Heart left ventricle (tissue), 16 donors: ENCODE data around the gene FBXO34. TPM values are rescaled to one million over a fixed set of nuclear protein-coding genes. Genes with fewer than 3 reads are reported as not detected.

Experiments
- ATAC-seq, 4 donors: fragments of 200-7000 bp; cut with Tn5 transposase; one replicate each; pipeline ENCODE4 v1.9.1; 2020 to 2022; ENCODE audit warnings: moderate library complexity in 4 of 4, mild to moderate bottlenecking in 3 of 4, moderate number of reproducible peaks in 1 of 4
- DNase-seq, 5 donors: peaks; one replicate each; pipeline ENCODE4 v3.0.0-alpha.2; 2020
- H3K27ac ChIP-seq, 12 donors: fragments of 200-600 bp; sonication (generic) in 4 of 12; one replicate each; pipeline versions ENCODE4 v1.5.0 to v1.8.0; 2016 to 2022; ENCODE audit warnings: mild to moderate bottlenecking in 2 of 12
- H3K27me3 ChIP-seq, 9 donors: fragments of 200-600 bp; sonication (generic) in 2 of 9; one replicate each; pipeline versions ENCODE4 v1.5.1 to v1.8.0; 2016 to 2022; ENCODE audit warnings: mild to moderate bottlenecking in 3 of 9
- H3K36me3 ChIP-seq, 9 donors: fragments of 200-600 bp; sonication (generic) in 2 of 9; one replicate each; pipeline versions ENCODE4 v1.5.0 to v1.8.0; 2018 to 2022; ENCODE audit warnings: mild to moderate bottlenecking in 2 of 9
- H3K4me1 ChIP-seq, 12 donors: fragments of 200-600 bp; sonication (generic) in 4 of 12; one replicate each; pipeline versions ENCODE4 v1.5.0 to v1.8.0; 2016 to 2022; ENCODE audit warnings: mild to moderate bottlenecking in 3 of 12
- H3K4me3 ChIP-seq, 12 donors: fragments of 200-600 bp; sonication (generic) in 4 of 12; one replicate each; pipeline versions ENCODE4 v1.5.0 to v1.8.0; 2017 to 2022; ENCODE audit warnings: mild to moderate bottlenecking in 9 of 12, moderate library complexity in 4 of 12
- H3K9me3 ChIP-seq, 12 donors: fragments of 200-600 bp; sonication (generic) in 4 of 12; one replicate each; pipeline versions ENCODE4 v1.5.0 to v1.8.0; 2016 to 2022; ENCODE audit warnings: mild to moderate bottlenecking in 1 of 12
- POLR2A ChIP-seq, 2 donors: fragments of 450-650 bp; IDR thresholded peaks; one replicate each; pipeline ENCODE4 v1.6.1; 2017; ENCODE audit warnings: antibody characterized with exemption in 2 of 2, mild to moderate bottlenecking in 2 of 2, moderate library complexity in 2 of 2
- WGBS, 4 donors: extraction: QIAGEN DNeasy Blood & Tissue Kit in 2 of 4; methylation state at CpG; one replicate each; pipeline versions ENCODE4 v1.1.5 to v1.1.7; 2013 to 2018; 5-methylcytosine and 5-hydroxymethylcytosine counted together
- intact Hi-C, 10 donors: fragments of 100-400 bp; cut with DNase I; formaldehyde crosslinking; loops; one replicate each; pipeline versions ENCODE4 v1.11.1 to v1.14.2; 2022
- polyA plus RNA-seq, 2 donors: library from polyadenylated mRNA; stranded (reverse); fragments of 200-250 nt; gene quantifications; one replicate each; pipeline ENCODE4 v1.2.3, GENCODE V29; 2013
- total RNA-seq, 9 donors: library from RNA; depleted of rRNA in 2 of 9; stranded (reverse); fragments of >200 nt in 2 of 9; fragmentation: NEBNext Ultra II Directional in 3 of 9; extraction: Animal tissue kit (Norgen Biotek cat#: 25700) in 3 of 9; gene quantifications; one replicate each; pipeline versions ENCODE4 v1.1.0 to v1.2.4, GENCODE V29; 2016 to 2023
- TF ChIP-seq, protein P1 (sequence below), 12 donors: fragments of 200-600 bp; sonication (generic) in 4 of 12; IDR thresholded peaks; one replicate each; pipeline versions ENCODE4 v1.5.0 to v1.8.0; 2018 to 2022; ENCODE audit warnings: antibody characterized with exemption in 12 of 12, mild to moderate bottlenecking in 5 of 12
- donor health status: ischemic (EF 13 %, LVEDD 7.1; RV severe dilation, severe dysfunction).
- donor health status: healthy with polysubstance abuse.
- donor health status: DM: no; HTN: yes; CAD: no.
- donor health status: DM: no; HTN: no; CAD: no.
- donor health status: ischemic (EF 25% LVEDD 6.9; RV normal size, moderate dysfunction).
- donor health status: ischemic (EF 25% LVEDD 5.7; RV mildly dilated, moderate dysfunction).
- donor health status: healthy.
- donor health status: DM: yes; HTN: yes; CAD: no.
- donor health status: ischemic (EF 35%, LVEDD 5.7; RV mildly dilated, moderate dysfunction).
- donor health status: nonischemic (EF 11% LVEDD 7.7; RV severe dilation, severe dysfunction).
- donor health status: DM: yes; HTN: yes; CAD: no.
- donor health status: PGD.
- donor health status: ischemic (EF 29% LVEDD 5.4; RV normal size, mild dysfunction).
- donor health status: nonischemic (EF 23%, LVEDD 6.1; RV moderate dilation, normal function).

The FBXO34 gene
- total and polyA plus RNA-seq, 11 donors: 8.0 to 33.4 (median 21.1) TPM

DNA sequence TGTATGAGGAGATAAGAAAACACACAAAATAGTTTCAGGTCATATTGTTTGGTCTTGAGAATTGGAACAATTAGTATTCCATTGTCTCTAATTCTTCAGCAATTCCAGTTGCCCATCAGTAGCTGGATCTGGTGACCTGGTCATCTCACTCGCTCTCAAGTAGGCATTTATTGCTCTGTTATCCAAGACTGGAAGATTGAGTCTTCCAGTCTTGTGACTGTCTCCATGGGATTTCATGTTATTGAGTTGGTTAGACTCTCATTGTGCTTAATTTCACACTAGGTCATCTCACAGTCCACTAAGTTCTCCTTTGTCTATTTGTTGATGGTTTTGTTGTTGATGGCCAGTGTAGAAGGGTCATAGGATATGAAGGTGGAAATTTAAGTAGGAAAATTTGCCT is 47.5 kb downstream of the FBXO34 start:
- no peak overlapping the region for H3K4me3 ChIP-seq
- H3K9me3 ChIP-seq: peaks cover 0 to 6% (median 0%) of the 10 kb centered on the region in 12 donors
- ATAC-seq (no peak), DNase-seq (no peak)
- intact Hi-C loops: no loop called here
- H3K4me1 ChIP-seq: peaks cover 0 to 21% (median 0%) of the 10 kb centered on the region in 12 donors
- TF ChIP-seq, protein P1, sequence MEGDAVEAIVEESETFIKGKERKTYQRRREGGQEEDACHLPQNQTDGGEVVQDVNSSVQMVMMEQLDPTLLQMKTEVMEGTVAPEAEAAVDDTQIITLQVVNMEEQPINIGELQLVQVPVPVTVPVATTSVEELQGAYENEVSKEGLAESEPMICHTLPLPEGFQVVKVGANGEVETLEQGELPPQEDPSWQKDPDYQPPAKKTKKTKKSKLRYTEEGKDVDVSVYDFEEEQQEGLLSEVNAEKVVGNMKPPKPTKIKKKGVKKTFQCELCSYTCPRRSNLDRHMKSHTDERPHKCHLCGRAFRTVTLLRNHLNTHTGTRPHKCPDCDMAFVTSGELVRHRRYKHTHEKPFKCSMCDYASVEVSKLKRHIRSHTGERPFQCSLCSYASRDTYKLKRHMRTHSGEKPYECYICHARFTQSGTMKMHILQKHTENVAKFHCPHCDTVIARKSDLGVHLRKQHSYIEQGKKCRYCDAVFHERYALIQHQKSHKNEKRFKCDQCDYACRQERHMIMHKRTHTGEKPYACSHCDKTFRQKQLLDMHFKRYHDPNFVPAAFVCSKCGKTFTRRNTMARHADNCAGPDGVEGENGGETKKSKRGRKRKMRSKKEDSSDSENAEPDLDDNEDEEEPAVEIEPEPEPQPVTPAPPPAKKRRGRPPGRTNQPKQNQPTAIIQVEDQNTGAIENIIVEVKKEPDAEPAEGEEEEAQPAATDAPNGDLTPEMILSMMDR (IDR thresholded peaks at IDR 0.05): no peak
- no peak for TF ChIP-seq POLR2A (IDR thresholded peaks at IDR 0.05)
- 90 to 100% (median 99%) methylated on average over 1 of the region's 1 CpG for WGBS, 4 donors
- H3K36me3 ChIP-seq: peaks cover 0 to 14% (median 4%) of the 10 kb centered on the region in 9 donors
- no peaks in the 10 kb centered on the region for H3K27me3 ChIP-seq
- H3K27ac ChIP-seq: no peak overlapping the region

DNA sequence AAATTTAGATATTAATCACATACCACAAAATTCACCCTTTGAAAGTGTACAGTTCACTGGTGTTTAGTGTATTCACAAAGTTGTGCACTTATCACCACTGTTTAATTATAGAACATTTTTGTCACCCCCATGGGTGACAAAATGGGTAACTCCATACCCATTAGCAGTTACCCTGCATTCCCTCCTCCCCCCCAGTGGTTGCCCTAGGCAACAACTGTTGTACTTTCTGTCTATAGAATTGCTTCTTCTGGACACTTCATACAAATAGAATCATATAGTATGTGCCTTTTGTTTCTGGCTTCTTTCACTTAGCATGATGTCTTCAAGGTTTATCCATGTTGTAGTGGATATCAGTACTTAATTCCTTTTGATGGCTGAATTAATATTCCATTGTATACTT is 52.7 kb downstream of the FBXO34 start:
- H3K36me3 ChIP-seq: peaks cover 0 to 2% (median 0%) of the 10 kb centered on the region in 9 donors
- TF ChIP-seq POLR2A (IDR thresholded peaks at IDR 0.05): no peak
- TF ChIP-seq, protein P1 (IDR thresholded peaks at IDR 0.05): no peak
- ATAC-seq (no peak), DNase-seq (no peak)
- H3K27ac ChIP-seq: no peak overlapping the region
- no peak overlapping the region for H3K4me3 ChIP-seq
- H3K4me1 ChIP-seq: peaks cover 0 to 32% (median 8%) of the 10 kb centered on the region in 12 donors
- intact Hi-C loops: no loop called here
- H3K27me3 ChIP-seq: no peaks in the 10 kb centered on the region
- peaks cover 0 to 3% (median 0%) of the 10 kb centered on the region in 12 donors for H3K9me3 ChIP-seq

DNA sequence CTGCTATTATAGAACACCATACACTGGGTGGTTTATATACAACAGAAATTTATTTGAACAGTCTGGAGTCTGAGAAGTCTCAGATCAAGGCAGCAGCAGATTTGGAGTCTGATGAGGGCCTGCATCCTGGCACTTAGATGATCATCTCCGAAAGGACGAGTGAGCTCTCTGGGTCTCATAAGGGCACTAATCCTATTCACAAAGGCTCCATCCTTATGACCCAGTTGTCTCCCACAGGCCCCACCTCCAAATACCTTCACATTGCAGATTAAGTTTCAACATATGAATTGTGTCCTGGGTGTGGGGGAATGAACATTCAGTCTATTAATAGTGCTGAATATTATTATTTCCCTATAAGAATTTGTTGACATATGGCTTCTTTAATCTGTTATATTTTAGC is 53.6 kb downstream of the FBXO34 start:
- Histone ChIP-seq H3K9me3 (peaks cover 0 to 3% (median 0%) of the 10 kb centered on the region in 12 donors), H3K4me1 (peaks cover 0 to 40% (median 15%) of the 10 kb centered on the region in 12 donors), H3K4me3 (no peak overlapping the region), H3K27me3 (no peaks in the 10 kb centered on the region), H3K27ac (no peak overlapping the region), H3K36me3 (no peaks in the 10 kb centered on the region)
- ATAC-seq (no peak), DNase-seq (no peak)
- 92 to 98% (median 95%) methylated on average over 2 of the region's 2 CpGs for WGBS, 4 donors
- intact Hi-C loops: no loop called here
- TF ChIP-seq POLR2A (IDR thresholded peaks at IDR 0.05): no peak
- TF ChIP-seq, protein P1 (IDR thresholded peaks at IDR 0.05): no peak

DNA sequence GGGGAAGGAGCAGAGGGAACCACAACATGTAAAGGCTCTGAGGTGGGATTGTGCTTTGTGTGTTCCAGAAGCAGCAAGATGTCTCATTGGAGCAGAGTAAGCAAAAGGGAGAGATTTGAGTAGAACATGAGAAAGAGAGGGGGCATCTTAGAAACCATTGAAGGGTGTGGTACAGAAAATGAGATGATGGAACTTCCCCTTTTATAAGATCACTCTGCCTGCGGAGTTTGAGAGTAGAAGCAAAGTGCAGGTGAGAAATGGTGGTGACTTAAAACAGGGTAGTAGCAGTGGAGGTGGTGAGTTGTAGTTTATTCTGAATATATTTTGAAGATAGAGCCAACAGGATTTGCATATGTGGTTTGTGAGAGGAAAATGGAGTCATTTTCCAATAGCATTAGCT is 56.0 kb downstream of the FBXO34 start:
- TF ChIP-seq, protein P1 (IDR thresholded peaks at IDR 0.05): no peak
- no peak for TF ChIP-seq POLR2A (IDR thresholded peaks at IDR 0.05)
- H3K9me3 ChIP-seq: peaks cover 0 to 3% (median 0%) of the 10 kb centered on the region in 12 donors
- WGBS, 4 donors: 78 to 88% (median 85%) methylated on average over 1 of the region's 1 CpG
- H3K4me1 ChIP-seq: peaks cover 0 to 37% (median 18%) of the 10 kb centered on the region in 12 donors
- DNase-seq (no peak), ATAC-seq (no peak)
- intact Hi-C loops: no loop called here
- H3K4me3 ChIP-seq: no peak overlapping the region
- no peaks in the 10 kb centered on the region for H3K27me3 ChIP-seq
- H3K27ac ChIP-seq: no peak overlapping the region
- no peaks in the 10 kb centered on the region for H3K36me3 ChIP-seq
